Endothelial cell of umbilical vein (primary cell): ENCODE results near the gene GALNT10.

Experiments used
- CTCF ChIP-seq, 2 donors: IDR thresholded peaks; 1 replicate in 1 of 2; 2 replicates in 1 of 2; pipeline ENCODE4 v1.5.1; 2011; ENCODE audit warnings: low read length in 2 of 2, mild to moderate bottlenecking in 2 of 2, moderate library complexity in 2 of 2, control low read depth in 1 of 2, inconsistent platforms in 1 of 2, low read depth in 1 of 2; ENCODE audit not compliant: insufficient read depth in 1 of 2; ENCODE audit errors: extremely low read depth in 1 of 2
- EZH2 ChIP-seq: IDR thresholded peaks from 2 replicates; pipeline ENCODE4 v1.6.1; 2012; ENCODE audit warnings: borderline replicate concordance, low read depth, mild to moderate bottlenecking, moderate library complexity, low read length, inconsistent platforms; ENCODE audit not compliant: severe bottlenecking
- MAX ChIP-seq: IDR thresholded peaks from 2 replicates; pipeline ENCODE4 v1.6.1; 2011; ENCODE audit not compliant: insufficient read depth, insufficient read length
- POLR2A ChIP-seq: IDR thresholded peaks from 2 replicates; pipeline ENCODE4 v1.6.1; 2012; ENCODE audit warnings: low read depth, mild to moderate bottlenecking, control low read depth, low read length
- POLR2AphosphoS5 ChIP-seq: IDR thresholded peaks from 2 replicates; pipeline ENCODE4 v1.6.1; 2012; ENCODE audit warnings: low read depth, mild to moderate bottlenecking, control low read depth, low read length, moderate library complexity; ENCODE audit not compliant: insufficient read depth

- TF ChIP-seq CTCF (IDR thresholded peaks at IDR 0.05; ENCODE audit: extremely low read depth in 1 of 2, insufficient read depth in 1 of 2, low read depth in 1 of 2, low read length in 2 of 2): no peak
- no peak for TF ChIP-seq MAX
- TF ChIP-seq EZH2: no peak
- no peak for TF ChIP-seq POLR2A
- no peak for TF ChIP-seq POLR2AphosphoS5
Observed at GRCh38 chr5:154221371-154221896, 30.9 kb downstream of the GALNT10 start.
